ENCODE measurements around the gene CALD1.

GRCh38 chr7:134818613-134819345 lies 39.3 kb downstream of the CALD1 start:
- no peak for TF ChIP-seq CTCF (IDR thresholded peaks at IDR 0.05; ENCODE audit: low read depth, low read length, missing input control)
- no peak for TF ChIP-seq MAX (IDR thresholded peaks at IDR 0.05)
- TF ChIP-seq TAF1 (conservative IDR thresholded peaks at IDR 0.05) = no peak
- no peak for TF ChIP-seq SP1 (IDR thresholded peaks at IDR 0.05)
- no peak for TF ChIP-seq REST (IDR thresholded peaks at IDR 0.05)
- TF ChIP-seq ZBTB33 (IDR thresholded peaks at IDR 0.05) = no peak
- TF ChIP-seq GABPA (IDR thresholded peaks at IDR 0.05 in 1 of 2, conservative IDR thresholded peaks at IDR 0.05 in 1 of 2) = no peak
